ENCODE data around the gene WNT7B. TPM values are rescaled to one million over a fixed set of nuclear protein-coding genes. Genes with fewer than 3 reads are reported as not detected.

The WNT7B gene
- total RNA-seq, 1 donor from 2014 or later, result 14.2 TPM

DNA sequence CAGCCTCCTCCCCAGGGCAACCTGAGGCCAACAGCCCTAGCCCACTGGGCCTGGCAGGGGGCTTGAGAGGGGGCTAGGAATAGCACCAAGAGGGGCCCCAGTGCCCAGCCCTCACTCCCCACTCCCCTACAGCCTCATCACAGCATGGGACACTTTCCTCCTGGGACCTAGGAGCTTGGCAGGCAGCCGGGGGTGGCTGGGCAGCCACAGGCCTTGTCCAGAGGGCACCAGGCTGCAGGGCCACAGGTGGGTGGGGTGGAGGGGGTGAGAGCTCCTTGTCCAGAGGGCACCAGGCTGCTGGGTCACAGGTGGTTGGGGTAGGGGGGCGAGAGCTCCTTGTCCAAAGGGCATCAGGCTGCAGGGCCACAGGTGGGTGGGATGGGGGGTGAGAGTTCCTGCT lies 61.8 kb downstream of the WNT7B start:
- H3K36me3 Mint-ChIP-seq (ENCODE audit: low read depth), result no peaks in the 10 kb centered on the region
- no peaks in the 10 kb centered on the region for H3K27me3 Mint-ChIP-seq (ENCODE audit: low read depth)
- no peak overlapping the region for H3K27ac Mint-ChIP-seq (ENCODE audit: unreplicated experiment)
- no peaks in the 10 kb centered on the region for H3K4me1 Mint-ChIP-seq
- DNase-seq (ENCODE audit: low read depth, low spot score), result no peak
- H3K9me3 Mint-ChIP-seq, result peaks cover 5% of the 10 kb centered on the region
- H3K4me3 Mint-ChIP-seq, result no peak overlapping the region
- TF ChIP-seq, protein P1, sequence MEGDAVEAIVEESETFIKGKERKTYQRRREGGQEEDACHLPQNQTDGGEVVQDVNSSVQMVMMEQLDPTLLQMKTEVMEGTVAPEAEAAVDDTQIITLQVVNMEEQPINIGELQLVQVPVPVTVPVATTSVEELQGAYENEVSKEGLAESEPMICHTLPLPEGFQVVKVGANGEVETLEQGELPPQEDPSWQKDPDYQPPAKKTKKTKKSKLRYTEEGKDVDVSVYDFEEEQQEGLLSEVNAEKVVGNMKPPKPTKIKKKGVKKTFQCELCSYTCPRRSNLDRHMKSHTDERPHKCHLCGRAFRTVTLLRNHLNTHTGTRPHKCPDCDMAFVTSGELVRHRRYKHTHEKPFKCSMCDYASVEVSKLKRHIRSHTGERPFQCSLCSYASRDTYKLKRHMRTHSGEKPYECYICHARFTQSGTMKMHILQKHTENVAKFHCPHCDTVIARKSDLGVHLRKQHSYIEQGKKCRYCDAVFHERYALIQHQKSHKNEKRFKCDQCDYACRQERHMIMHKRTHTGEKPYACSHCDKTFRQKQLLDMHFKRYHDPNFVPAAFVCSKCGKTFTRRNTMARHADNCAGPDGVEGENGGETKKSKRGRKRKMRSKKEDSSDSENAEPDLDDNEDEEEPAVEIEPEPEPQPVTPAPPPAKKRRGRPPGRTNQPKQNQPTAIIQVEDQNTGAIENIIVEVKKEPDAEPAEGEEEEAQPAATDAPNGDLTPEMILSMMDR (conservative IDR thresholded peaks at IDR 0.05), result no peak

DNA sequence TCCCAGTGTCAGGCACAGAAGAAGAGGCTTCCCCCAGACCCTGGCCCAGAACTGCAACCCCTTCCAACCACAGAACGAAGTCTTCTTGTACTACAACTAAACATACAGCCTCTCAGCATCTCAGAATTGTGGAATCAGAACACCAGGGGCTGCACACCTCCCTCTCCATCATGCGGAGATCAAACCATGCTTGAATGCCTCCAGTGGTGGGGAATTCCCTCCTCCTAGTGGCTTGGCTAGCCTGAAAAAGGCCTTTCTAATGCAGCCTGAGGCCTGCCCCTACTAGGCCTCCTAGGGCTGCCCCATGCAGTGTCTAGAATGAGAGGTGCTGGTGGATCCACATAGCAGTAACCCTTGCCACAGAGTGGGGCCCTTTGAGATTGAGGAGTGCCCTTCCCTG lies 62.7 kb downstream of the WNT7B start:
- TF ChIP-seq, protein P1 (conservative IDR thresholded peaks at IDR 0.05), result no peak
- H3K36me3 Mint-ChIP-seq (ENCODE audit: low read depth), result no peaks in the 10 kb centered on the region
- no peak for DNase-seq (ENCODE audit: low read depth, low spot score)
- no peaks in the 10 kb centered on the region for H3K27me3 Mint-ChIP-seq (ENCODE audit: low read depth)
- peaks cover 5% of the 10 kb centered on the region for H3K9me3 Mint-ChIP-seq
- H3K27ac Mint-ChIP-seq (ENCODE audit: unreplicated experiment), result peak overlapping the region; percentile 57
- no peak overlapping the region for H3K4me3 Mint-ChIP-seq
- peaks cover 3% of the 10 kb centered on the region for H3K4me1 Mint-ChIP-seq

DNA sequence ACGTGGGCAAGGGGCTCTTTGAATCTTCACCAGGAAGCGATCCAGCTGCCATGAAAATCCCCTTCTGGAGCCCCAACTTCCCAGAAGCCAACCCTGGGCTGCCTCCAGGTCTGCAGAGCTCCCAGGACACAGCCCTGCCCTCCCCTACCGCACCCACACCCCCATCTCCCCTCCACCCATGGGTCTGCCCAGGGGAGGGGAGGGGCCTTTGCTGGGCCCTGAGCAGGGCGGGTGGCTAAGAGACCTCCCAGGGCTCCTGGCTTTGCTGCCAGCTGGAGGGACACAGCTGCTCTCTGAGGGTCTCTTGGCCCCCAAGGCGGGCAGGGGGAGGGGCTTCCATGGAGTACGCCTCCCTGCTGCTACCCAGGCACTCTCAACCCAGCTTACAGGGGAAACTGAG lies 64.1 kb downstream of the WNT7B start:
- peaks cover 3% of the 10 kb centered on the region for H3K4me1 Mint-ChIP-seq
- no peaks in the 10 kb centered on the region for H3K36me3 Mint-ChIP-seq (ENCODE audit: low read depth)
- no peaks in the 10 kb centered on the region for H3K27me3 Mint-ChIP-seq (ENCODE audit: low read depth)
- H3K4me3 Mint-ChIP-seq, result no peak overlapping the region
- H3K27ac Mint-ChIP-seq (ENCODE audit: unreplicated experiment), result no peak overlapping the region
- no peak for DNase-seq (ENCODE audit: low read depth, low spot score)
- H3K9me3 Mint-ChIP-seq, result peaks cover 5% of the 10 kb centered on the region
- TF ChIP-seq, protein P1 (conservative IDR thresholded peaks at IDR 0.05), result no peak

DNA sequence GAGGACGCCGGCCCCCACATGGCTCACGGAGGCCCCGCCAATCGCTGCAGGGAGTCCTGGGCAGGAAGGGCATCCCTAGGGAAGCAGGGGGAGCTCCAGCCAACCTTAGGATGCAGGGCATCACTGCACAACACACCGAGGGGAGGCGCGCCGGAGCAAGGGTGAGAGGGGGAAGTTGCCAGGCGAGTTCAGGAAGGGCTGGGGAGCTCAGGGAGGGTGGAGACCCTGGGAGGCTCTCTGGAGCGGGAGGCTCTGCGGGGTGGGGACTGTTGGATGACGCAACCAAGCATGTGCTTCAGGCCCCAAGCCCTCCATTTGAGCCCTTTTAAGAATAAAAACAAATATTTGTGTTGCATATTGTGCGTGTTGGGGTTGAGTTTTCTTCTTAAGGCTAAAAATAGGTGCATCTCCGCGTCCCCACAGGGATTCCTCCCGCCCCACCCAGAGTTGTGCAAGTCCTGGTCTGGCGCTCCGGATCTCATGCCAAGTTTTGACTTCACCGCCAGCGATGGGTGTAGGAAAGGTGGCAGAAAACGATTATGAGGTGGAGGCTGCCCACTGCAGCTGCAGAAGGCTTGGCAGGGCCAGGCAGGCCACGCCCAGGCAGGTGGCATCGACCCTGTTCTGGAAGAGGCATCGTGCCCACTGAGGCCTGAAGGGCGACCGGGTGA lies 65.2 kb downstream of the WNT7B start:
- no peaks in the 10 kb centered on the region for H3K36me3 Mint-ChIP-seq (ENCODE audit: low read depth)
- no peak for DNase-seq (ENCODE audit: low read depth, low spot score)
- no peak overlapping the region for H3K27ac Mint-ChIP-seq (ENCODE audit: unreplicated experiment)
- H3K9me3 Mint-ChIP-seq, result peaks cover 5% of the 10 kb centered on the region
- H3K4me1 Mint-ChIP-seq, result peaks cover 8% of the 10 kb centered on the region
- H3K4me3 Mint-ChIP-seq, result no peak overlapping the region
- H3K27me3 Mint-ChIP-seq (ENCODE audit: low read depth), result no peaks in the 10 kb centered on the region
- TF ChIP-seq, protein P1 (conservative IDR thresholded peaks at IDR 0.05), result no peak

DNA sequence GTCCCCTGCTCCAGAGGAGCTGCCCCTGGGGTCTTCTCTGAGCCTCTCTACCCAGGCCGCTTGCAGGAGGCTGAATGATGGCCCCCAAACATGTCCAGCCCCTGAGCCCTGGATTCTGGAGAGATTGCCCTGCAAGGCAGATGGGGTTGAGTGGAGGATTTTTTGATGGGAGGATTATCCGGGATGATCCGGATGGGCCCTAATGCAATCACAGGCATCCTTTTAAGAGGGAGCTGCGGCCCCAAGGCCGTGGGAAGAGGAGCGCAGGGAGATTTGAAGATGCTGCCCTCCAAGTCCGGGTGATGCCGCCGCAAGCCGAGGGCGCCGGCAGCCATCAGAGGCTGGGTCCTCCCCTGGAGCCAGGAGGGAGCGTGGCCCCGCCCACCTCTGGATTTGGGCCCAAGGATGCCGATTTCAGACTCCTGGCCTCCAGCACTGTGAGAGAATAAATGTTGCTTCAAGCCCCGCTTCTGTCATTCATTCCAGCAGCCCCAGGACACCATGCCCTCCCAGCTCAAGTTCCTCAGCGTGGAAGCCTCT lies 66.0 kb downstream of the WNT7B start:
- TF ChIP-seq, protein P1 (conservative IDR thresholded peaks at IDR 0.05), result no peak
- peaks cover 5% of the 10 kb centered on the region for H3K9me3 Mint-ChIP-seq
- H3K36me3 Mint-ChIP-seq (ENCODE audit: low read depth), result no peaks in the 10 kb centered on the region
- DNase-seq (ENCODE audit: low read depth, low spot score), result no peak
- H3K27ac Mint-ChIP-seq (ENCODE audit: unreplicated experiment), result no peak overlapping the region
- peaks cover 10% of the 10 kb centered on the region for H3K4me1 Mint-ChIP-seq
- H3K27me3 Mint-ChIP-seq (ENCODE audit: low read depth), result no peaks in the 10 kb centered on the region
- no peak overlapping the region for H3K4me3 Mint-ChIP-seq

All from neural crest cell (in vitro differentiated cells).